H1 (cell line): ENCODE measurements around the gene PDGFD. TPM values are rescaled to one million over a fixed set of nuclear protein-coding genes. Genes with fewer than 3 reads are reported as not detected.

Source experiments
- CTCF ChIA-PET: fragments of 300-600 bp; sonication (Branson Sonifier 250); formaldehyde crosslinking; loops from one replicate; lab custom pipeline; 2021; ENCODE audit not compliant: partially characterized antibody; lab: Charles Lee
- POLR2A ChIA-PET: fragments of 300-600 bp; sonication (Branson Sonifier 250); formaldehyde crosslinking; loops from one replicate; lab custom pipeline; 2021; ENCODE audit warnings: inconsistent platforms; ENCODE audit not compliant: partially characterized antibody; lab: Charles Lee
- DNase-seq, 2 experiments: peaks; one replicate each; pipeline versions ENCODE4 v3.0.0 to v3.0.0-alpha.2; 2010 to 2022; ENCODE audit warnings: low spot score in 2 of 2, low read depth in 1 of 2, mixed read lengths in 1 of 2
- FAIRE-seq: peaks from 2 replicates; lab custom pipeline; 2011; peaks lifted over from hg19 to GRCh38; lab: Jason Lieb, UNC
- H2AFZ ChIP-seq: 2 replicates; pipeline ENCODE4 v1.8.1; 2012; ENCODE audit warnings: low read length, inconsistent platforms
- H2AK5ac ChIP-seq: 2 replicates; pipeline ENCODE4 v1.6.1; 2013; ENCODE audit warnings: low read depth, low read length
- H2BK120ac ChIP-seq: replicated peaks from 2 replicates; pipeline ENCODE3; 2013; ENCODE audit warnings: low read depth, low read length, inconsistent platforms
- H2BK12ac ChIP-seq: 2 replicates; pipeline ENCODE4 v1.6.1; 2013; ENCODE audit warnings: low read depth, low read length
- H2BK15ac ChIP-seq: 2 replicates; pipeline ENCODE4 v1.6.1; 2013; ENCODE audit warnings: low read length
- H2BK20ac ChIP-seq: 2 replicates; pipeline ENCODE4 v1.6.1; 2013; ENCODE audit warnings: low read length
- H2BK5ac ChIP-seq: 2 replicates; pipeline ENCODE4 v1.6.1; 2013; ENCODE audit warnings: low read depth, low read length
- H3K14ac ChIP-seq: 2 replicates; pipeline ENCODE4 v1.6.1; 2013; ENCODE audit warnings: inconsistent platforms; ENCODE audit not compliant: insufficient read length
- H3K18ac ChIP-seq: 2 replicates; pipeline ENCODE4 v1.6.1; 2013; ENCODE audit warnings: low read length; ENCODE audit errors: extremely low read depth
- H3K23ac ChIP-seq: 2 replicates; pipeline ENCODE4 v1.6.1; 2013; ENCODE audit warnings: inconsistent platforms; ENCODE audit not compliant: insufficient read length
- H3K23me2 ChIP-seq: 2 replicates; pipeline ENCODE4 v1.6.1; 2013; ENCODE audit warnings: low read depth, low read length
- H3K27ac ChIP-seq: 2 replicates; pipeline ENCODE4 v1.6.1; 2011; ENCODE audit warnings: low read depth, low read length, inconsistent platforms
- H3K27me3 ChIP-seq, 4 experiments: replicated peaks in 1 of 4; 1 replicate in 1 of 4; 2 replicates in 3 of 4; pipeline versions ENCODE4 v1.6.1 to v1.8.1; 2011 to 2013; ENCODE audit warnings: low read length in 3 of 4, mild to moderate bottlenecking in 3 of 4, inconsistent platforms in 2 of 4, mixed read lengths in 2 of 4, moderate library complexity in 1 of 4; ENCODE audit not compliant: control insufficient read depth in 3 of 4, insufficient read depth in 3 of 4; ENCODE audit errors: extremely low read depth in 1 of 4
- H3K36me3 ChIP-seq, 4 experiments: 2 replicates each; pipeline versions ENCODE4 v1.6.1 to v1.8.1; 2011 to 2013; ENCODE audit warnings: mild to moderate bottlenecking in 4 of 4, low read length in 3 of 4, moderate library complexity in 2 of 4, control low read depth in 1 of 4, inconsistent platforms in 1 of 4; ENCODE audit not compliant: insufficient read depth in 4 of 4, control insufficient read depth in 2 of 4
- H3K4ac ChIP-seq: replicated peaks from 2 replicates; pipeline ENCODE3; 2013; ENCODE audit warnings: low read length, low read depth, mixed read lengths, inconsistent platforms; ENCODE audit not compliant: insufficient read length
- H3K4me1 ChIP-seq, 4 experiments: replicated peaks in 1 of 4; 1 replicate in 1 of 4; 2 replicates in 3 of 4; pipeline versions ENCODE4 v1.6.1 to v1.8.1; 2011 to 2013; ENCODE audit warnings: low read length in 3 of 4, inconsistent platforms in 2 of 4, mixed read lengths in 1 of 4; ENCODE audit not compliant: insufficient read depth in 4 of 4, control insufficient read depth in 3 of 4
- H3K4me2 ChIP-seq, 2 experiments: 2 replicates each; pipeline versions ENCODE4 v1.6.1 to v1.8.1; 2011 to 2013; ENCODE audit warnings: low read depth in 2 of 2, low read length in 2 of 2, control low read depth in 1 of 2, inconsistent platforms in 1 of 2, mild to moderate bottlenecking in 1 of 2; ENCODE audit not compliant: insufficient read depth in 1 of 2
- H3K4me3 ChIP-seq, 4 experiments: fragments of 200-600, 300-600 bp in 1 of 4; sonication (generic), shearing (Covaris generic), sonication (Bioruptor Twin) in 1 of 4; 2 replicates each; pipeline versions ENCODE4 v1.5.1 to v1.8.1; 2011 to 2016; ENCODE audit warnings: low read length in 4 of 4, low read depth in 3 of 4, control low read depth in 2 of 4, inconsistent platforms in 2 of 4, mild to moderate bottlenecking in 2 of 4, mixed read lengths in 1 of 4, moderate library complexity in 1 of 4; ENCODE audit not compliant: insufficient read depth in 2 of 4; ENCODE audit errors: extremely low read depth in 1 of 4
- H3K56ac ChIP-seq: replicated peaks from 2 replicates; pipeline ENCODE3; 2013; ENCODE audit warnings: low read depth, mild to moderate bottlenecking, mixed read lengths, low read length, inconsistent platforms; ENCODE audit not compliant: insufficient read length
- H3K79me1 ChIP-seq: 2 replicates; pipeline ENCODE4 v1.6.1; 2013; ENCODE audit warnings: low read depth, low read length, control low read depth
- H3K79me2 ChIP-seq, 2 experiments: 2 replicates each; pipeline versions ENCODE4 v1.6.1 to v1.8.1; 2012 to 2013; ENCODE audit warnings: low read length in 2 of 2, mild to moderate bottlenecking in 2 of 2, inconsistent platforms in 1 of 2; ENCODE audit not compliant: insufficient read depth in 2 of 2, control insufficient read depth in 1 of 2
- H3K9ac ChIP-seq, 4 experiments: replicated peaks in 1 of 4; 1 replicate in 1 of 4; 2 replicates in 3 of 4; pipeline versions ENCODE4 v1.6.1 to v1.8.1; 2011 to 2013; ENCODE audit warnings: low read depth in 3 of 4, low read length in 3 of 4, control low read depth in 2 of 4, mild to moderate bottlenecking in 2 of 4, moderate library complexity in 2 of 4, inconsistent platforms in 1 of 4; ENCODE audit errors: extremely low read depth in 1 of 4
- H3K9me3 ChIP-seq, 2 experiments: 2 replicates each; pipeline versions ENCODE4 v1.6.1 to v1.8.1; 2012 to 2013; ENCODE audit warnings: mild to moderate bottlenecking in 2 of 2, moderate library complexity in 2 of 2, control low read depth in 1 of 2, inconsistent platforms in 1 of 2, low read depth in 1 of 2, low read length in 1 of 2, mixed read lengths in 1 of 2; ENCODE audit not compliant: insufficient read depth in 2 of 2
- H4K20me1 ChIP-seq, 2 experiments: replicated peaks in 1 of 2; 2 replicates each; pipeline versions ENCODE3 to v1.8.1; 2011 to 2013; ENCODE audit warnings: inconsistent platforms in 2 of 2, low read length in 2 of 2, mild to moderate bottlenecking in 1 of 2; ENCODE audit not compliant: insufficient read depth in 2 of 2, control insufficient read depth in 1 of 2
- H4K5ac ChIP-seq: 2 replicates; pipeline ENCODE4 v1.6.1; 2013; ENCODE audit warnings: low read length, low read depth, mixed read lengths, inconsistent platforms; ENCODE audit not compliant: insufficient read length
- H4K8ac ChIP-seq: 2 replicates; pipeline ENCODE4 v1.8.0; 2013; ENCODE audit warnings: mild to moderate bottlenecking, moderate library complexity, low read length, inconsistent platforms; ENCODE audit not compliant: insufficient read depth; ENCODE audit errors: extremely low read depth
- H4K91ac ChIP-seq: replicated peaks from 2 replicates; pipeline ENCODE3; 2013; ENCODE audit warnings: low read length, mixed read lengths, inconsistent platforms; ENCODE audit not compliant: insufficient read length
- CBX8 ChIP-seq: fragments of 300-800, 300-1000 bp; sonication (generic); IDR thresholded peaks from 2 replicates; pipeline ENCODE4 v1.7.1; 2016; ENCODE audit warnings: low read depth, low read length, borderline replicate concordance
- CTBP2 ChIP-seq: IDR thresholded peaks from 2 replicates; pipeline ENCODE4 v1.7.0; 2011; ENCODE audit warnings: borderline replicate concordance, mild to moderate bottlenecking, moderate library complexity, mixed read lengths, low read length; ENCODE audit not compliant: insufficient read depth, insufficient read length
- GABPA ChIP-seq: IDR thresholded peaks from 2 replicates; pipeline ENCODE4 v1.6.1; 2011; ENCODE audit warnings: mild to moderate bottlenecking, low read length, moderate library complexity, borderline replicate concordance; ENCODE audit not compliant: insufficient read depth
- HDAC6 ChIP-seq: IDR thresholded peaks from one replicate; pipeline ENCODE4 v1.7.1; 2012; ENCODE audit warnings: low read depth, mild to moderate bottlenecking, inconsistent platforms, low read length, moderate library complexity
- PHF8 ChIP-seq: fragments of 200-600 bp; sonication (generic); conservative IDR thresholded peaks from 2 replicates; pipeline ENCODE4 v1.7.1; 2012; ENCODE audit warnings: low read depth, mild to moderate bottlenecking, inconsistent platforms, low read length, moderate library complexity
- RFX5 ChIP-seq: IDR thresholded peaks from 2 replicates; pipeline ENCODE4 v1.6.1; 2011; ENCODE audit warnings: low read depth, low read length, improper control_type of control experiment, borderline replicate concordance
- RXRA ChIP-seq: IDR thresholded peaks from 2 replicates; pipeline ENCODE4 v1.6.1; 2011; ENCODE audit warnings: low read depth, mild to moderate bottlenecking, low read length, moderate library complexity; ENCODE audit not compliant: insufficient read depth
- SIRT6 ChIP-seq: IDR thresholded peaks from one replicate; pipeline ENCODE4 v1.7.1; 2012; ENCODE audit warnings: low read length, inconsistent platforms
- SP4 ChIP-seq: IDR thresholded peaks from 2 replicates; pipeline ENCODE4 v1.6.1; 2012; ENCODE audit warnings: low read length, inconsistent platforms
- TBP ChIP-seq: IDR thresholded peaks from 2 replicates; pipeline ENCODE4 v1.6.1; 2011; ENCODE audit warnings: low read depth, low read length, improper control_type of control experiment
- YY1 ChIP-seq: IDR thresholded peaks from 2 replicates; pipeline ENCODE4 v1.6.1; 2011; ENCODE audit warnings: low read depth, mild to moderate bottlenecking, low read length
- ZNF274 ChIP-seq: IDR thresholded peaks from 2 replicates; pipeline ENCODE4 v1.7.0; 2012; ENCODE audit warnings: low read length, borderline replicate concordance; ENCODE audit errors: extremely low read depth
- WGBS, 2 experiments: shearing (Covaris generic) in 1 of 2; methylation state at CpG; one replicate each; pipeline versions ENCODE4 v1.1.6 to v1.1.7; 2013 to 2015; ENCODE audit warnings: low lambda C conversion rate in 2 of 2, mixed read lengths in 2 of 2, inconsistent platforms in 1 of 2, low coverage in 1 of 2, missing lambda C conversion rate in 1 of 2; ENCODE audit not compliant: insufficient replicate concordance in 2 of 2, insufficient coverage in 1 of 2, insufficient read length in 1 of 2; ENCODE audit errors: extremely low coverage in 1 of 2, missing lambda C conversion rate in 1 of 2; 5-methylcytosine and 5-hydroxymethylcytosine counted together
- polyA plus RNA-seq, 7 experiments: library from polyadenylated mRNA; depleted of rRNA in 3 of 7; stranded (reverse) in 5 of 7; unstranded in 2 of 7; fragments of >200 nt in 5 of 7; fragments of 200-250 nt in 2 of 7; gene quantifications; 1 replicate in 5 of 7; 2 replicates in 1 of 7; 4 replicates in 1 of 7; pipeline versions ENCODE4 v1.2.1 to v1.2.3, GENCODE V29; 2011 to 2013; ENCODE audit warnings: missing spikeins in 2 of 7, mixed read lengths in 2 of 7
- total RNA-seq: library from RNA; stranded (reverse); fragmentation: NEBNext Ultra II Directional; extraction: Animal tissue kit (Norgen Biotek cat#: 25700); gene quantifications from 2 replicates; pipeline ENCODE4 v1.2.1, GENCODE V29; 2021
- TF ChIP-seq, protein P1 (sequence below): IDR thresholded peaks from 2 replicates; pipeline ENCODE4 v1.6.1; 2012; ENCODE audit warnings: low read length, inconsistent platforms

PDGFD gene
- total and polyA plus RNA-seq, 2 of the 8 experiments (the other 6 are each of a cell fraction or from before 2014, with no cell fraction given), result 1.1 to 3.9 TPM

GRCh38 chr11:104175769-104176168, 11.8 kb upstream of the PDGFD start:
- no peaks in the 10 kb centered on the region for H3K9me3 ChIP-seq
- H3K23ac ChIP-seq, result no peak overlapping the region
- H4K91ac ChIP-seq, result no peak overlapping the region
- H3K56ac ChIP-seq, result no peak overlapping the region
- H3K4me1 ChIP-seq, result no peaks in the 10 kb centered on the region
- no peak for FAIRE-seq
- no peak overlapping the region for H2BK120ac ChIP-seq
- H3K27ac ChIP-seq, result no peak overlapping the region
- no peaks in the 10 kb centered on the region for H3K79me1 ChIP-seq
- no peak overlapping the region for H3K4me3 ChIP-seq
- H3K27me3 ChIP-seq, result no peaks in the 10 kb centered on the region
- CTCF ChIA-PET, result interaction anchor here (0.6 to 0.7 kb wide), 2 partner anchors 26 to 290 kb away, joined by 3 to 4 read pairs; no protein-coding TSS in a partner anchor
- no peak overlapping the region for H2AFZ ChIP-seq
- 96% methylated on average over 1 of the region's 1 CpG; no CpG with 5 or more reads in 1 of the 2 experiments for WGBS, 2 experiments
- H2BK20ac ChIP-seq, result no peak overlapping the region
- H3K79me2 ChIP-seq, result no peaks in the 10 kb centered on the region
- no peak overlapping the region for H4K8ac ChIP-seq
- H3K14ac ChIP-seq, result no peak overlapping the region
- H3K23me2 ChIP-seq, result no peaks in the 10 kb centered on the region
- no peak for DNase-seq
- no peak overlapping the region for H2AK5ac ChIP-seq
- no peak overlapping the region for H3K18ac ChIP-seq
- no peak overlapping the region for H2BK15ac ChIP-seq
- H3K9ac ChIP-seq, result no peak overlapping the region
- POLR2A ChIA-PET, result interaction anchor here (0.8 kb wide), 1 partner anchor 54 kb away, joined by 3 read pairs; no protein-coding TSS in a partner anchor
- no peak overlapping the region for H3K4ac ChIP-seq
- no peaks in the 10 kb centered on the region for H4K20me1 ChIP-seq
- H2BK12ac ChIP-seq, result no peak overlapping the region
- H2BK5ac ChIP-seq, result no peak overlapping the region
- H3K4me2 ChIP-seq, result no peak overlapping the region
- no peak overlapping the region for H4K5ac ChIP-seq
- H3K36me3 ChIP-seq, result no peaks in the 10 kb centered on the region
- TF ChIP-seq, protein P1, sequence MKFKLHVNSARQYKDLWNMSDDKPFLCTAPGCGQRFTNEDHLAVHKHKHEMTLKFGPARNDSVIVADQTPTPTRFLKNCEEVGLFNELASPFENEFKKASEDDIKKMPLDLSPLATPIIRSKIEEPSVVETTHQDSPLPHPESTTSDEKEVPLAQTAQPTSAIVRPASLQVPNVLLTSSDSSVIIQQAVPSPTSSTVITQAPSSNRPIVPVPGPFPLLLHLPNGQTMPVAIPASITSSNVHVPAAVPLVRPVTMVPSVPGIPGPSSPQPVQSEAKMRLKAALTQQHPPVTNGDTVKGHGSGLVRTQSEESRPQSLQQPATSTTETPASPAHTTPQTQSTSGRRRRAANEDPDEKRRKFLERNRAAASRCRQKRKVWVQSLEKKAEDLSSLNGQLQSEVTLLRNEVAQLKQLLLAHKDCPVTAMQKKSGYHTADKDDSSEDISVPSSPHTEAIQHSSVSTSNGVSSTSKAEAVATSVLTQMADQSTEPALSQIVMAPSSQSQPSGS, result no peak
- no peak for TF ChIP-seq CBX8
- no peak for TF ChIP-seq RFX5
- no peak for TF ChIP-seq SIRT6
- no peak for TF ChIP-seq TBP
- no peak for TF ChIP-seq GABPA
- TF ChIP-seq YY1, result no peak
- TF ChIP-seq ZNF274, result no peak
- no peak for TF ChIP-seq CTBP2
- no peak for TF ChIP-seq HDAC6
- TF ChIP-seq SP4, result no peak
- TF ChIP-seq RXRA, result no peak
- no peak for TF ChIP-seq PHF8
